Hepatocyte (in vitro differentiated cells): ENCODE results near the gene OPRL1. TPM values are rescaled to one million over a fixed set of nuclear protein-coding genes. Genes with fewer than 3 reads are reported as not detected.

Source experiments
- DNase-seq: peaks from one replicate; pipeline ENCODE4 v3.0.0-alpha.2; 2016; ENCODE audit warnings: low spot score
- H2AFZ ChIP-seq: fragments of 200-600 bp; sonication (generic); 2 replicates; pipeline ENCODE4 v1.6.0; 2016; ENCODE audit warnings: antibody characterized with exemption, mild to moderate bottlenecking
- H3K27ac ChIP-seq: fragments of 200-600 bp; sonication (generic); 2 replicates; pipeline ENCODE4 v1.5.1; 2016; ENCODE audit warnings: mild to moderate bottlenecking
- H3K27me3 ChIP-seq: fragments of 200-600 bp; sonication (generic); 2 replicates; pipeline ENCODE4 v1.6.1; 2016
- H3K36me3 ChIP-seq: fragments of 200-600 bp; sonication (generic); replicated peaks from 2 replicates; pipeline ENCODE4 v1.5.1; 2016; ENCODE audit warnings: low read depth; ENCODE audit not compliant: insufficient read depth
- H3K4me1 ChIP-seq: fragments of 200-600 bp; sonication (generic); 2 replicates; pipeline ENCODE4 v1.5.1; 2016; ENCODE audit warnings: mild to moderate bottlenecking, moderate library complexity; ENCODE audit not compliant: insufficient read depth
- H3K4me2 ChIP-seq: fragments of 200-600 bp; sonication (generic); 2 replicates; pipeline ENCODE4 v1.6.0; 2016
- H3K4me3 ChIP-seq: fragments of 200-600 bp; sonication (generic); 2 replicates; pipeline ENCODE4 v1.5.1; 2016; ENCODE audit warnings: mild to moderate bottlenecking
- H3K79me2 ChIP-seq: fragments of 200-600 bp; sonication (generic); 2 replicates; pipeline ENCODE4 v1.6.0; 2017; ENCODE audit warnings: mild to moderate bottlenecking
- H3K9me2 ChIP-seq: fragments of 200-600 bp; sonication (generic); replicated peaks from 2 replicates; pipeline ENCODE4 v1.6.0; 2017; ENCODE audit warnings: mild to moderate bottlenecking; ENCODE audit not compliant: insufficient read depth
- H3K9me3 ChIP-seq: fragments of 200-600 bp; sonication (generic); 2 replicates; pipeline ENCODE4 v1.5.1; 2016; ENCODE audit warnings: low read depth, mild to moderate bottlenecking
- H4K20me1 ChIP-seq: fragments of 200-600 bp; sonication (generic); 2 replicates; pipeline ENCODE4 v1.6.0; 2016; ENCODE audit warnings: mild to moderate bottlenecking; ENCODE audit not compliant: insufficient read depth, poor library complexity, severe bottlenecking
- CTCF ChIP-seq: fragments of 200-600 bp; sonication (generic); IDR thresholded peaks from 2 replicates; pipeline ENCODE4 v1.5.1; 2016; ENCODE audit warnings: antibody characterized with exemption, mild to moderate bottlenecking; ENCODE audit not compliant: poor library complexity
- EZH2 ChIP-seq: fragments of 200-600 bp; sonication (generic); IDR thresholded peaks from 2 replicates; pipeline ENCODE4 v1.6.1; 2016; ENCODE audit warnings: antibody characterized with exemption, mild to moderate bottlenecking, borderline replicate concordance
- EZH2phosphoT487 ChIP-seq: fragments of 200-600 bp; sonication (generic); IDR thresholded peaks from one replicate; pipeline ENCODE4 v1.6.1; 2018; ENCODE audit warnings: antibody characterized with exemption, mild to moderate bottlenecking, low read depth, moderate library complexity; ENCODE audit not compliant: unreplicated experiment, severe bottlenecking
- WGBS: methylation state at CpG from one replicate; pipeline ENCODE4 v1.1.6; 2016; ENCODE audit warnings: low lambda C conversion rate; ENCODE audit errors: missing lambda C conversion rate; 5-methylcytosine and 5-hydroxymethylcytosine counted together
- polyA plus RNA-seq: library from polyadenylated mRNA; unstranded; fragments of >200 nt; fragmentation: Nextera tagmentation; extraction: Ambion mirVana; gene quantifications from 2 replicates; pipeline ENCODE4 v1.2.1, GENCODE V29; 2016
- total RNA-seq: library from RNA; depleted of rRNA; stranded (reverse); fragments of >200 nt; gene quantifications from 2 replicates; pipeline ENCODE4 v1.2.3, GENCODE V29; 2014

Gene OPRL1
- total and polyA plus RNA-seq, 2 experiments from 2014 or later = 0.50 to 1.5 TPM

GRCh38 chr20:64129146-64129782 lies 49.4 kb downstream of the OPRL1 start:
- no peaks in the 10 kb centered on the region for H3K9me2 ChIP-seq
- H3K27ac ChIP-seq = no peak overlapping the region
- no peak for DNase-seq
- no peaks in the 10 kb centered on the region for H3K79me2 ChIP-seq
- no peak overlapping the region for H2AFZ ChIP-seq
- H3K27me3 ChIP-seq = peaks cover 3% of the 10 kb centered on the region
- no peaks in the 10 kb centered on the region for H3K4me1 ChIP-seq
- no peaks in the 10 kb centered on the region for H4K20me1 ChIP-seq
- WGBS = 86% methylated on average over 11 of the region's 11 CpGs
- no peak overlapping the region for H3K4me3 ChIP-seq
- no peaks in the 10 kb centered on the region for H3K9me3 ChIP-seq
- no peaks in the 10 kb centered on the region for H3K36me3 ChIP-seq
- no peak overlapping the region for H3K4me2 ChIP-seq
- TF ChIP-seq EZH2phosphoT487 (no peak), EZH2 (no peak), CTCF (no peak)

GRCh38 chr20:64130271-64130670 lies 50.4 kb downstream of the OPRL1 start:
- Histone ChIP-seq H3K79me2 (no peaks in the 10 kb centered on the region), H3K9me3 (no peaks in the 10 kb centered on the region), H3K27ac (no peak overlapping the region), H3K36me3 (no peaks in the 10 kb centered on the region), H4K20me1 (no peaks in the 10 kb centered on the region), H3K4me3 (no peak overlapping the region), H3K4me2 (no peak overlapping the region), H2AFZ (no peak overlapping the region), H3K4me1 (no peaks in the 10 kb centered on the region), H3K27me3 (peaks cover 3% of the 10 kb centered on the region), H3K9me2 (no peaks in the 10 kb centered on the region)
- DNase-seq = no peak
- no peak for TF ChIP-seq CTCF
- TF ChIP-seq EZH2 = no peak
- no peak for TF ChIP-seq EZH2phosphoT487
- WGBS = 81% methylated on average over 5 of the region's 5 CpGs

- Histone ChIP-seq H3K27ac (no peak overlapping the region), H3K79me2 (no peaks in the 10 kb centered on the region), H3K4me3 (no peak overlapping the region), H2AFZ (no peak overlapping the region), H3K4me2 (no peak overlapping the region), H3K9me3 (no peaks in the 10 kb centered on the region), H3K4me1 (no peaks in the 10 kb centered on the region), H3K36me3 (no peaks in the 10 kb centered on the region), H4K20me1 (no peaks in the 10 kb centered on the region), H3K9me2 (no peaks in the 10 kb centered on the region), H3K27me3 (peaks cover 3% of the 10 kb centered on the region)
- WGBS = 91% methylated on average over 10 of the region's 10 CpGs
- DNase-seq = no peak
- no peak for TF ChIP-seq EZH2
- no peak for TF ChIP-seq EZH2phosphoT487
- TF ChIP-seq CTCF = no peak
Measured at GRCh38 chr20:64130876-64131275, 51.0 kb downstream of the OPRL1 start.

- H3K79me2 ChIP-seq = no peaks in the 10 kb centered on the region
- 83% methylated on average over 4 of the region's 4 CpGs for WGBS
- H3K9me3 ChIP-seq = no peaks in the 10 kb centered on the region
- no peaks in the 10 kb centered on the region for H3K4me1 ChIP-seq
- no peaks in the 10 kb centered on the region for H3K36me3 ChIP-seq
- no peak overlapping the region for H3K4me3 ChIP-seq
- no peaks in the 10 kb centered on the region for H4K20me1 ChIP-seq
- no peak overlapping the region for H3K27ac ChIP-seq
- H3K4me2 ChIP-seq = no peak overlapping the region
- TF ChIP-seq CTCF = no peak
- no peak for TF ChIP-seq EZH2
- TF ChIP-seq EZH2phosphoT487 = no peak
- DNase-seq = no peak
- H2AFZ ChIP-seq = no peak overlapping the region
- H3K9me2 ChIP-seq = no peaks in the 10 kb centered on the region
- peaks cover 3% of the 10 kb centered on the region for H3K27me3 ChIP-seq
Measured at GRCh38 chr20:64131406-64131805, 51.5 kb downstream of the OPRL1 start.
